ENCODE measurements around the gene TGIF1.

DNA sequence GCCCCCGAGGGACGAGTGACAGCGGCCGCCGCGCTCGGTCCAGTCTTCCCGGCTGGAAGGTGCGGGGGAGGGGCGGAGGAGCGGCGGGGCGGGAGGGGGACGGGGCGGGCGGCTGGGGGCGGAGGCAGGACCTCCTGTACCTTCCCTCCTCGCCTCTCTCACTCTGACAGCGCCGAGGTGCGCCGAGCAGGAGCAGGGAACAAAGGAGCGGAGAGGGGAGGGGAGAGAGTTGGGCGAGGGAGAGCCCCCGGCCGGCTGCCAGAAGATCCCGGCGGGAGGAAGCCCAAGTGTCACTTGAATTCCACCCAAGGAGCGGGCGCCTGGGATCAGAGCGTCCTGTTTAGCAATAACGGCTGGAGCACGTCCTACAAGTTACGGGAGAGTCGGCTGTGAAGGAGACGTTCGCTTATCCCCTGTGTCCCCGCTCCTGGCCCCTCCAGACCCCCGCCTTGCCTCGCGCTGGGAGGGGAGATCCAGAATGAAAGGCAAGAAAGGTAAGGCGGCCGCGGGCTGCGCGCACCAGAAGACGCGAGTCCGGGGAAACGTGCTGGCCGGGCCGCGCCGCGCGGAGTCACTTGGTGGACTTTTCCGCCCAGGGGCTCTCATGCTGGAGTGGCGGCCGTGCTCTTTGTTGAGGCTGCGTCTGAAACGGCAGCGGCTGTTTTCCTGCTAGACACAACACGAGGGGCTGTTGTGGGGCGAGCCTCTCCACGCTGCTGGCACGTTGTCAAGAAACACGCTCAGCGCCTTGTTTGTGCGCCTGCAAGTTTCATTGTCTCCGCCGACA is at the start of gene TGIF1:
- TF ChIP-seq ZNF274 (IDR thresholded peaks at IDR 0.05; ENCODE audit: low read depth, low read length) = no peak
- TF ChIP-seq YY1 (IDR thresholded peaks at IDR 0.05; ENCODE audit: insufficient read depth, insufficient read length) = no peak
- no peak for TF ChIP-seq SUZ12 (IDR thresholded peaks at IDR 0.05; ENCODE audit: extremely low read depth, insufficient read depth, insufficient read length)

Measured in NT2/D1 (cell line).